Neural progenitor cell (in vitro differentiated cells): ENCODE data around the gene NCKAP5. TPM values are rescaled to one million over a fixed set of nuclear protein-coding genes. Genes with fewer than 3 reads are reported as not detected.

ENCODE experiments used
- DNase-seq: peaks from one replicate; pipeline ENCODE4 v3.0.0-alpha.2; 2016; ENCODE audit warnings: low spot score
- H2AFZ ChIP-seq: fragments of 200-600 bp; sonication (generic); replicated peaks from 2 replicates; pipeline ENCODE4 v1.6.1; 2016; ENCODE audit warnings: antibody characterized with exemption
- H3F3A ChIP-seq: fragments of 200-600 bp; sonication (generic); 2 replicates; pipeline ENCODE4 v1.6.1; 2016; ENCODE audit warnings: antibody characterized with exemption, low read depth
- H3K27ac ChIP-seq: fragments of 200-600 bp; sonication (generic); 2 replicates; pipeline ENCODE4 v1.5.1; 2016; ENCODE audit warnings: mild to moderate bottlenecking
- H3K27me3 ChIP-seq: fragments of 200-600 bp; sonication (generic); 2 replicates; pipeline ENCODE4 v1.6.1; 2016; ENCODE audit warnings: mild to moderate bottlenecking, moderate library complexity
- H3K36me3 ChIP-seq: fragments of 200-600 bp; sonication (generic); 2 replicates; pipeline ENCODE4 v1.5.1; 2016
- H3K4me1 ChIP-seq: fragments of 200-600 bp; sonication (generic); 2 replicates; pipeline ENCODE4 v1.6.1; 2016; ENCODE audit warnings: mixed run types
- H3K4me2 ChIP-seq: fragments of 200-600 bp; sonication (generic); 2 replicates; pipeline ENCODE4 v1.6.1; 2016
- H3K4me3 ChIP-seq: fragments of 200-600 bp; sonication (generic); 2 replicates; pipeline ENCODE4 v1.5.1; 2016
- H3K79me2 ChIP-seq: fragments of 200-600 bp; sonication (generic); 2 replicates; pipeline ENCODE4 v1.6.1; 2016; ENCODE audit warnings: low read depth
- H3K9ac ChIP-seq: fragments of 200-600 bp; sonication (generic); 2 replicates; pipeline ENCODE4 v1.6.1; 2016
- H3K9me3 ChIP-seq: fragments of 200-600 bp; sonication (generic); 2 replicates; pipeline ENCODE4 v1.5.1; 2016; ENCODE audit warnings: low read depth
- H4K20me1 ChIP-seq: fragments of 200-600 bp; sonication (generic); 2 replicates; pipeline ENCODE4 v1.6.1; 2016; ENCODE audit warnings: low read depth
- H3K27ac Mint-ChIP-seq: 3 replicates; pipeline ENCODE4 v1.8.0; 2021; ENCODE audit warnings: mixed read lengths
- H3K27me3 Mint-ChIP-seq: 2 replicates; pipeline ENCODE4 v1.8.0; 2022; ENCODE audit warnings: low read depth, mild to moderate bottlenecking, inconsistent platforms, moderate library complexity, mixed read lengths; ENCODE audit not compliant: insufficient read depth
- H3K36me3 Mint-ChIP-seq: 3 replicates; pipeline ENCODE4 v1.8.0; 2021; ENCODE audit warnings: mixed read lengths
- H3K4me1 Mint-ChIP-seq: 3 replicates; pipeline ENCODE4 v1.8.0; 2021; ENCODE audit warnings: mixed read lengths
- H3K4me3 Mint-ChIP-seq: 3 replicates; pipeline ENCODE4 v1.8.0; 2021; ENCODE audit warnings: mild to moderate bottlenecking, moderate library complexity, mixed read lengths
- H3K9me3 Mint-ChIP-seq: 3 replicates; pipeline ENCODE4 v1.8.0; 2020; ENCODE audit warnings: mixed read lengths
- EZH2 ChIP-seq: fragments of 200-600 bp; sonication (generic); IDR thresholded peaks from 2 replicates; pipeline ENCODE4 v1.6.1; 2017; ENCODE audit warnings: antibody characterized with exemption, mild to moderate bottlenecking, moderate library complexity
- EZH2phosphoT487 ChIP-seq: fragments of 200-600 bp; sonication (generic); IDR thresholded peaks from 2 replicates; pipeline ENCODE4 v1.6.1; 2017; ENCODE audit warnings: antibody characterized with exemption
- total RNA-seq: library from RNA; depleted of rRNA; stranded (reverse); fragments of >200 nt; gene quantifications from 2 replicates; pipeline ENCODE4 v1.2.3, GENCODE V29; 2015; ENCODE audit warnings: low replicate concordance
- TF ChIP-seq, protein P1 (sequence below): fragments of 200-600 bp; sonication (generic); IDR thresholded peaks from 2 replicates; pipeline ENCODE4 v1.5.1; 2017; ENCODE audit warnings: antibody characterized with exemption, mild to moderate bottlenecking

Gene NCKAP5
- total RNA-seq, 1 donor from 2014 or later: 0.47 TPM

DNA sequence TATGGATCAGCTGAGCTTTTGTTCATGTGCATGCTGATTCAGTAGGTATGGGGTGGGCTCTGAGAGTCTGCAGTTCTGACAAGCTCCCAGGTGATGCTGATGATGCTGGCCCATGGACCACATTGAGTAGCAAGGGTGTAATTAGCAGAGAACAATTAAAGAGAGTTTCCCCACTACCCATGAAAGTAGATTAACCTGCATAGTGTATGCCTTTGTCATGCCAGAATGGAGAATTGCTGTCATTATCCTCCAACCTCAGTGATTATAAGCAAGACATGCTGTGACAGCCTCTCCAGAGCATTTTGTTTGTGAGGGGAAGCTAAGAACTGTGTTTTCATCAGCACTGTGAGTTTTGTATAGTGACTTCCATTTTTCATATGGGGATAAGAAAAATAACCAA lies 838.7 kb downstream of the NCKAP5 start:
- H3K4me3 ChIP-seq: no peak overlapping the region
- H3K9me3 ChIP-seq: no peaks in the 10 kb centered on the region
- no peak overlapping the region for H3K4me2 ChIP-seq
- H3K9me3 Mint-ChIP-seq: no peaks in the 10 kb centered on the region
- H3K27me3 ChIP-seq: no peaks in the 10 kb centered on the region
- H3K9ac ChIP-seq: no peak overlapping the region
- no peak overlapping the region for H3K27ac ChIP-seq
- no peak overlapping the region for H2AFZ ChIP-seq
- TF ChIP-seq, protein P1, sequence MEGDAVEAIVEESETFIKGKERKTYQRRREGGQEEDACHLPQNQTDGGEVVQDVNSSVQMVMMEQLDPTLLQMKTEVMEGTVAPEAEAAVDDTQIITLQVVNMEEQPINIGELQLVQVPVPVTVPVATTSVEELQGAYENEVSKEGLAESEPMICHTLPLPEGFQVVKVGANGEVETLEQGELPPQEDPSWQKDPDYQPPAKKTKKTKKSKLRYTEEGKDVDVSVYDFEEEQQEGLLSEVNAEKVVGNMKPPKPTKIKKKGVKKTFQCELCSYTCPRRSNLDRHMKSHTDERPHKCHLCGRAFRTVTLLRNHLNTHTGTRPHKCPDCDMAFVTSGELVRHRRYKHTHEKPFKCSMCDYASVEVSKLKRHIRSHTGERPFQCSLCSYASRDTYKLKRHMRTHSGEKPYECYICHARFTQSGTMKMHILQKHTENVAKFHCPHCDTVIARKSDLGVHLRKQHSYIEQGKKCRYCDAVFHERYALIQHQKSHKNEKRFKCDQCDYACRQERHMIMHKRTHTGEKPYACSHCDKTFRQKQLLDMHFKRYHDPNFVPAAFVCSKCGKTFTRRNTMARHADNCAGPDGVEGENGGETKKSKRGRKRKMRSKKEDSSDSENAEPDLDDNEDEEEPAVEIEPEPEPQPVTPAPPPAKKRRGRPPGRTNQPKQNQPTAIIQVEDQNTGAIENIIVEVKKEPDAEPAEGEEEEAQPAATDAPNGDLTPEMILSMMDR: no peak
- TF ChIP-seq EZH2 (no peak), EZH2phosphoT487 (no peak)
- no peaks in the 10 kb centered on the region for H3K79me2 ChIP-seq
- no peaks in the 10 kb centered on the region for H3F3A ChIP-seq
- peaks cover 2% of the 10 kb centered on the region for H3K36me3 Mint-ChIP-seq
- H3K4me1 Mint-ChIP-seq: peaks cover 18% of the 10 kb centered on the region
- no peak for DNase-seq
- H3K27ac Mint-ChIP-seq: no peak overlapping the region
- no peak overlapping the region for H3K4me3 Mint-ChIP-seq
- no peaks in the 10 kb centered on the region for H3K27me3 Mint-ChIP-seq
- H4K20me1 ChIP-seq: no peaks in the 10 kb centered on the region
- H3K4me1 ChIP-seq: peaks cover 6% of the 10 kb centered on the region
- no peaks in the 10 kb centered on the region for H3K36me3 ChIP-seq

DNA sequence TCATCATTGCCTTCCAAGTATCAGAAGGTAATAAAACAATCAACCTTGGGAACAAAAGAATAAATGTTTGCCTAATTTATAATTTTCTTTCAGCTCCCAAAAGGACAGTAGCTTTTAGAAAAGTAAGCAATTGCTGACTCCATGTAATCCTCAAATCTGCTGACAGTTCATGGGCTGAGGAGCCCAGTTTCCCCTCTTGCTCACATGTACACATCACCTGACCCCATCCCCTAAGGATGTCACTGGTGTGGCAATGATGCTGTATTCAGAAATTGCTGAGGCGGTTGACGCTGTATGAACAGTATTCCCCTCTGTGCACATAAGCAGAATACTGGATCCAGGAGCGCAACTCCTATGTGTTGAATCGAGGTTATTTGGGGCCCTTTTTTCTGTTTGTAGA lies 842.1 kb downstream of the NCKAP5 start:
- Histone ChIP-seq H3K36me3 (no peaks in the 10 kb centered on the region), H3F3A (no peaks in the 10 kb centered on the region), H3K4me2 (no peak overlapping the region), H3K4me1 (no peaks in the 10 kb centered on the region), H3K27me3 (no peaks in the 10 kb centered on the region), H3K9ac (no peak overlapping the region), H4K20me1 (no peaks in the 10 kb centered on the region), H3K27ac (no peak overlapping the region), H3K9me3 (no peaks in the 10 kb centered on the region), H3K79me2 (no peaks in the 10 kb centered on the region), H2AFZ (no peak overlapping the region), H3K4me3 (no peak overlapping the region)
- Mint-ChIP-seq H3K27me3 (peaks cover 4% of the 10 kb centered on the region), H3K4me1 (peaks cover 4% of the 10 kb centered on the region), H3K36me3 (peaks cover 11% of the 10 kb centered on the region), H3K27ac (no peak overlapping the region), H3K9me3 (no peaks in the 10 kb centered on the region), H3K4me3 (no peak overlapping the region)
- TF ChIP-seq EZH2phosphoT487 (no peak), EZH2 (no peak)
- TF ChIP-seq, protein P1: no peak
- no peak for DNase-seq

DNA sequence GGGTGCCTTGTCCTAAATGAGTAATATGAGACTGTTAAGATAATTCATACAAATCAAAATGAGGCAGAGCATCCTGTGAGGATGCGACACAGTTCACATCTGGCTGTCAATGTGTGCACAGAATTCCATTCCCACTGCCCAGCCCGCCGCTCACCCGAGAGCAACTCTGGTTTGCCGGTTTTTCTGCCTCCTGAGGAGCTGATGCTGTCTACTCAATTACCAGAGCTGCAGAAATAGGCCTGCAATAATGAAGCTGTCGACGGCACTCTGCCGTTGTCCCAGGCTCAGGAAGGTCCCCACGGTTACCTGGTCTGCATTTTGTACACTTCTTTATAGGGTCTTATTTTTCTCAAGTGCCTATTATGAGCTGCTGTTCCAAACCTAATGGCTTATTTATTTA lies 842.5 kb downstream of the NCKAP5 start:
- Histone ChIP-seq H3K27me3 (no peaks in the 10 kb centered on the region), H3K27ac (no peak overlapping the region)
- peaks cover 4% of the 10 kb centered on the region for H3K27me3 Mint-ChIP-seq

More for the DNA sequence above, 842.5 kb downstream of the NCKAP5 start:
- Histone ChIP-seq H2AFZ (no peak overlapping the region), H4K20me1 (no peaks in the 10 kb centered on the region), H3K79me2 (no peaks in the 10 kb centered on the region), H3K4me3 (no peak overlapping the region), H3K9me3 (no peaks in the 10 kb centered on the region), H3F3A (no peaks in the 10 kb centered on the region), H3K4me2 (no peak overlapping the region), H3K9ac (no peak overlapping the region), H3K4me1 (no peaks in the 10 kb centered on the region), H3K36me3 (no peaks in the 10 kb centered on the region)
- TF ChIP-seq, protein P1: no peak
- no peak for TF ChIP-seq EZH2
- TF ChIP-seq EZH2phosphoT487: no peak
- Mint-ChIP-seq H3K36me3 (peaks cover 11% of the 10 kb centered on the region), H3K4me1 (peaks cover 4% of the 10 kb centered on the region), H3K27ac (no peak overlapping the region), H3K9me3 (no peaks in the 10 kb centered on the region), H3K4me3 (no peak overlapping the region)
- DNase-seq: no peak
